ENCODE measurements around the gene CTAG1A. TPM values are rescaled to one million over a fixed set of nuclear protein-coding genes. Genes with fewer than 3 reads are reported as not detected.

Gene CTAG1A
- polyA plus RNA-seq, 4 donors, result not detected

- DNase-seq (no peak), FAIRE-seq (no peak)
- Histone ChIP-seq H3K27me3 (ENCODE audit: control insufficient read depth in 3 of 3, insufficient read depth in 3 of 3, low read length in 3 of 3) (no peaks in the 10 kb centered on the region), H3K9me3 (ENCODE audit: control insufficient read depth in 2 of 2, insufficient read depth in 1 of 2, low read depth in 1 of 2, low read length in 1 of 2) (no peaks in the 10 kb centered on the region), H3K36me3 (ENCODE audit: control insufficient read depth in 3 of 3, insufficient read depth in 2 of 3, low read depth in 1 of 3, low read length in 3 of 3) (no peaks in the 10 kb centered on the region), H3K4me1 (ENCODE audit: control insufficient read depth in 3 of 3, insufficient read depth in 2 of 3, low read depth in 1 of 3, low read length in 2 of 3) (no peaks in the 10 kb centered on the region), H3K27ac (ENCODE audit: low read depth in 1 of 3, low read length in 2 of 3) (no peak overlapping the region), H3K4me3 (ENCODE audit: low read depth in 1 of 3, low read length in 3 of 3) (no peak overlapping the region)
- 83 to 94% (median 85%) methylated on average over 5 of the region's 5 CpGs for WGBS, 3 donors
These were observed 7.6 kb downstream of the CTAG1A start for GRCh38 chrX:154592505-154592904.

DNA sequence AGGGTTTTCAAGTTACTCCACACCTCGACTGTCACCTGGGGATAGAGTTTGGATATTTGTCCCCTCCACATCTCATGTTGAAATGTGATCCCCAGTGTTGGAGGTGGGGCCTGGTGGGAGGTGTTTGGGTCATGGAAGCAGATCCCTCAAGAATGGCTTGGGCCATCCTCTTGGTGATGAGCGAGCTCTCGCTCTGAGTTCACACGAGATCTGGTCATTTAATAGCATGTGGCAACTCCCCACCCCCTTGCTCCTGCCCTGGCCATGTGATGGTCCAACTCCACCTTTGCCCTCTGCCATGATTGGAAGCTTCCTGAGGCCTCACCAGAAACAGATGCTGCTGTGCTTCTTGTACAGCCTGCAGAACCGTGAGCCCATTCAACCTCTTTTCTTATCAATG, 8.3 kb downstream of the CTAG1A start:
- Histone ChIP-seq H3K27ac (ENCODE audit: low read depth in 1 of 3, low read length in 2 of 3) (no peak overlapping the region), H3K36me3 (ENCODE audit: control insufficient read depth in 3 of 3, insufficient read depth in 2 of 3, low read depth in 1 of 3, low read length in 3 of 3) (no peaks in the 10 kb centered on the region), H3K4me1 (ENCODE audit: control insufficient read depth in 3 of 3, insufficient read depth in 2 of 3, low read depth in 1 of 3, low read length in 2 of 3) (no peaks in the 10 kb centered on the region), H3K4me3 (ENCODE audit: low read depth in 1 of 3, low read length in 3 of 3) (no peak overlapping the region), H3K9me3 (ENCODE audit: control insufficient read depth in 2 of 2, insufficient read depth in 1 of 2, low read depth in 1 of 2, low read length in 1 of 2) (no peaks in the 10 kb centered on the region), H3K27me3 (ENCODE audit: control insufficient read depth in 3 of 3, insufficient read depth in 3 of 3, low read length in 3 of 3) (no peaks in the 10 kb centered on the region)
- WGBS, 3 donors, result 79 to 90% (median 85%) methylated on average over 5 of the region's 5 CpGs
- DNase-seq, result no peak
- FAIRE-seq, result no peak

DNA sequence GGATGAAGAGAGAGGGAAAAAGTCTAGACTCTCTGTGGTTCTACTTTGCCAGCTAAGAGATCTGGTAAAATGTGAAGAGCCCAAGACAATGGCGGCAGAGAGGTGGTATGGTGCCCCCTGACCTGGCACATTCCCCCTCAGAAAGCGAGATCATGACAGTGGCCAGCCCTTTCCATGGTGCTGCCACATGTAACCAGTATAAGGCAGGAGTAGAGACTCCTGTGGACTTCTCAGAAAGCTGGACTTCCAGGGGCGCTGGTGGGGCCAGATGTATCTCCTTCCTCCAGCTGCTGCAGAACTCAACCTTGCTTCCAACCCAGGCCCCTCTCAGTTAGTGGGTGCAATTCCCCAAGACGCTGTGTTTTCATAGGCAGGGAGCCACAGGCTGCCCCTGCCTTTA, 9.6 kb downstream of the CTAG1A start:
- Histone ChIP-seq H3K27ac (ENCODE audit: low read depth in 1 of 3, low read length in 2 of 3) (no peak overlapping the region), H3K9me3 (ENCODE audit: control insufficient read depth in 2 of 2, insufficient read depth in 1 of 2, low read depth in 1 of 2, low read length in 1 of 2) (no peaks in the 10 kb centered on the region), H3K4me3 (ENCODE audit: low read depth in 1 of 3, low read length in 3 of 3) (no peak overlapping the region), H3K4me1 (ENCODE audit: control insufficient read depth in 3 of 3, insufficient read depth in 2 of 3, low read depth in 1 of 3, low read length in 2 of 3) (no peaks in the 10 kb centered on the region), H3K36me3 (ENCODE audit: control insufficient read depth in 3 of 3, insufficient read depth in 2 of 3, low read depth in 1 of 3, low read length in 3 of 3) (no peaks in the 10 kb centered on the region), H3K27me3 (ENCODE audit: control insufficient read depth in 3 of 3, insufficient read depth in 3 of 3, low read length in 3 of 3) (no peaks in the 10 kb centered on the region)
- FAIRE-seq (no peak), DNase-seq (no peak)
- 75 to 91% (median 84%) methylated on average over 3 to 4 of the region's 4 CpGs for WGBS, 3 donors

- H3K4me3 ChIP-seq (ENCODE audit: low read depth in 1 of 3, low read length in 3 of 3), result no peak overlapping the region
- DNase-seq (no peak), FAIRE-seq (no peak)
These were observed 10.8 kb downstream of the CTAG1A start for GRCh38 chrX:154595559-154596249.

GRCh38 chrX:154596290-154596929, 11.5 kb downstream of the CTAG1A start:
- FAIRE-seq (no peak), DNase-seq (no peak)
- Histone ChIP-seq H3K9me3 (ENCODE audit: control insufficient read depth in 2 of 2, insufficient read depth in 1 of 2, low read depth in 1 of 2, low read length in 1 of 2) (no peaks in the 10 kb centered on the region), H3K4me3 (ENCODE audit: low read depth in 1 of 3, low read length in 3 of 3) (no peak overlapping the region), H3K27ac (ENCODE audit: low read depth in 1 of 3, low read length in 2 of 3) (no peak overlapping the region), H3K36me3 (ENCODE audit: control insufficient read depth in 3 of 3, insufficient read depth in 2 of 3, low read depth in 1 of 3, low read length in 3 of 3) (no peaks in the 10 kb centered on the region), H3K4me1 (ENCODE audit: control insufficient read depth in 3 of 3, insufficient read depth in 2 of 3, low read depth in 1 of 3, low read length in 2 of 3) (no peaks in the 10 kb centered on the region), H3K27me3 (ENCODE audit: control insufficient read depth in 3 of 3, insufficient read depth in 3 of 3, low read length in 3 of 3) (no peaks in the 10 kb centered on the region)
- 16 to 41% (median 24%) methylated on average over 3 of the region's 3 CpGs for WGBS, 3 donors

More at GRCh38 chrX:154595559-154596249, 10.8 kb downstream of the CTAG1A start:
- Histone ChIP-seq H3K36me3 (ENCODE audit: control insufficient read depth in 3 of 3, insufficient read depth in 2 of 3, low read depth in 1 of 3, low read length in 3 of 3) (no peaks in the 10 kb centered on the region), H3K4me1 (ENCODE audit: control insufficient read depth in 3 of 3, insufficient read depth in 2 of 3, low read depth in 1 of 3, low read length in 2 of 3) (no peaks in the 10 kb centered on the region), H3K9me3 (ENCODE audit: control insufficient read depth in 2 of 2, insufficient read depth in 1 of 2, low read depth in 1 of 2, low read length in 1 of 2) (no peaks in the 10 kb centered on the region), H3K27me3 (ENCODE audit: control insufficient read depth in 3 of 3, insufficient read depth in 3 of 3, low read length in 3 of 3) (no peaks in the 10 kb centered on the region), H3K27ac (ENCODE audit: low read depth in 1 of 3, low read length in 2 of 3) (no peak overlapping the region)
- 45 to 55% (median 51%) methylated on average over 2 of the region's 2 CpGs for WGBS, 3 donors

DNA sequence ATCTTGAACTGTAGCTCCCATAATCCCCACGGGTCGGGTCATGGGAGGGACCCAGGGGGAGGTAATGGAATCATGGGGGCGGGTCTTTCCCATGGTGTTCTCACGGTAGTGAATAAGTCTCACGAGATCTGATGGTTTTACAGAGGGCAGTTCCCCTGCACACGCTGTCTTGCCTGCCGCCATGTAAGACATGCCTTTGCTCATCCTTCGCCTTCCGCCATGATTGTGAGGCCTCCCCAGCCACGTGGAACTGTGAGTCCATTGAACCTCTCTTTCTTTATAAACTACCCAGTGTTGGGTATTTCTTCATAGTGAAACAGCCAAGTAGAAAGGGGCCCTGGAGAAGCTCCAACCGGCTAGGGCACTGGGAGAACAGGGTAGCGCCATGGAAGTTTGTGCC, 12.3 kb downstream of the CTAG1A start:
- Histone ChIP-seq H3K27me3 (ENCODE audit: control insufficient read depth in 3 of 3, insufficient read depth in 3 of 3, low read length in 3 of 3) (no peaks in the 10 kb centered on the region), H3K4me1 (ENCODE audit: control insufficient read depth in 3 of 3, insufficient read depth in 2 of 3, low read depth in 1 of 3, low read length in 2 of 3) (no peaks in the 10 kb centered on the region), H3K27ac (ENCODE audit: low read depth in 1 of 3, low read length in 2 of 3) (no peak overlapping the region), H3K36me3 (ENCODE audit: control insufficient read depth in 3 of 3, insufficient read depth in 2 of 3, low read depth in 1 of 3, low read length in 3 of 3) (no peaks in the 10 kb centered on the region), H3K4me3 (ENCODE audit: low read depth in 1 of 3, low read length in 3 of 3) (no peak overlapping the region), H3K9me3 (ENCODE audit: control insufficient read depth in 2 of 2, insufficient read depth in 1 of 2, low read depth in 1 of 2, low read length in 1 of 2) (no peaks in the 10 kb centered on the region)
- no peak for DNase-seq
- 84 to 93% (median 89%) methylated on average over 12 of the region's 12 CpGs for WGBS, 3 donors
- no peak for FAIRE-seq

DNA sequence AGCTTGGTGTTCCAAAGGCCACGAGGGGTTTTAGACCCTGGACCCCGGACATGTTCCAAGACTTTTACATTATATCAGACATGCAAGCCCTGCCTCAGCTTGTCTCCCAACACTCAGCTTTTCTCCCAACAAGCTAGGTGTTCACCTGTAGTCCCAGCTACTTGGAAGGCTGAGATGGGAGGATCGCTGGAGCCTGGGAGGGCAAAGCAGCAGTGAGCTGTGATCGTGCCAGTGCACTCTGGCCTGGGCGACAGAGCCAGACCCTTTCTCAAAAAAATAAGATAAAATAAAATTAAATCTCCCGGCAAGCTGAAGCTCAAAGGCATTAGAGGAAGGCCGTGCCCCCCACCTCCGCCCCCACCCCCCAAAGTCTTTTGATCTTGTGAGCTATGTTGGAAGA, 13.7 kb downstream of the CTAG1A start:
- Histone ChIP-seq H3K27ac (ENCODE audit: low read depth in 1 of 3, low read length in 2 of 3) (no peak overlapping the region), H3K9me3 (ENCODE audit: control insufficient read depth in 2 of 2, insufficient read depth in 1 of 2, low read depth in 1 of 2, low read length in 1 of 2) (no peaks in the 10 kb centered on the region), H3K4me1 (ENCODE audit: control insufficient read depth in 3 of 3, insufficient read depth in 2 of 3, low read depth in 1 of 3, low read length in 2 of 3) (no peaks in the 10 kb centered on the region), H3K27me3 (ENCODE audit: control insufficient read depth in 3 of 3, insufficient read depth in 3 of 3, low read length in 3 of 3) (peaks cover 0 to 2% (median 0%) of the 10 kb centered on the region in 3 donors), H3K4me3 (ENCODE audit: low read depth in 1 of 3, low read length in 3 of 3) (no peak overlapping the region), H3K36me3 (ENCODE audit: control insufficient read depth in 3 of 3, insufficient read depth in 2 of 3, low read depth in 1 of 3, low read length in 3 of 3) (no peaks in the 10 kb centered on the region)
- DNase-seq, result no peak
- WGBS, 3 donors, result 84 to 95% (median 90%) methylated on average over 8 of the region's 8 CpGs
- FAIRE-seq, result no peak

- 92 to 98% (median 96%) methylated on average over 12 to 14 of the region's 14 CpGs for WGBS, 3 donors
- FAIRE-seq (no peak), DNase-seq (no peak)
- H3K4me1 ChIP-seq (ENCODE audit: control insufficient read depth in 3 of 3, insufficient read depth in 2 of 3, low read depth in 1 of 3, low read length in 2 of 3), result no peaks in the 10 kb centered on the region
- H3K27ac ChIP-seq (ENCODE audit: low read depth in 1 of 3, low read length in 2 of 3), result no peak overlapping the region
- no peaks in the 10 kb centered on the region for H3K36me3 ChIP-seq (ENCODE audit: control insufficient read depth in 3 of 3, insufficient read depth in 2 of 3, low read depth in 1 of 3, low read length in 3 of 3)
- H3K9me3 ChIP-seq (ENCODE audit: control insufficient read depth in 2 of 2, insufficient read depth in 1 of 2, low read depth in 1 of 2, low read length in 1 of 2), result no peaks in the 10 kb centered on the region
- H3K4me3 ChIP-seq (ENCODE audit: low read depth in 1 of 3, low read length in 3 of 3), result no peak overlapping the region
- H3K27me3 ChIP-seq (ENCODE audit: control insufficient read depth in 3 of 3, insufficient read depth in 3 of 3, low read length in 3 of 3), result peaks cover 0 to 2% (median 0%) of the 10 kb centered on the region in 3 donors
These were observed 14.6 kb downstream of the CTAG1A start for GRCh38 chrX:154599531-154599930.

Data from small intestine (tissue), 7 donors.